HepG2 (cell line): Measurements from ENCODE around the gene ARHGEF3.

Experiments used
- RELA ChIP-seq: sonication (generic); formaldehyde crosslinking; IDR thresholded peaks from 2 replicates; pipeline ENCODE4 v1.4.0; 2020; ENCODE audit warnings: missing genetic modification reagents
- TIGD3 ChIP-seq: sonication (generic); formaldehyde crosslinking; IDR thresholded peaks from 2 replicates; pipeline ENCODE4 v1.5.1; 2020; ENCODE audit warnings: mild to moderate bottlenecking, missing genetic modification reagents, borderline replicate concordance

DNA sequence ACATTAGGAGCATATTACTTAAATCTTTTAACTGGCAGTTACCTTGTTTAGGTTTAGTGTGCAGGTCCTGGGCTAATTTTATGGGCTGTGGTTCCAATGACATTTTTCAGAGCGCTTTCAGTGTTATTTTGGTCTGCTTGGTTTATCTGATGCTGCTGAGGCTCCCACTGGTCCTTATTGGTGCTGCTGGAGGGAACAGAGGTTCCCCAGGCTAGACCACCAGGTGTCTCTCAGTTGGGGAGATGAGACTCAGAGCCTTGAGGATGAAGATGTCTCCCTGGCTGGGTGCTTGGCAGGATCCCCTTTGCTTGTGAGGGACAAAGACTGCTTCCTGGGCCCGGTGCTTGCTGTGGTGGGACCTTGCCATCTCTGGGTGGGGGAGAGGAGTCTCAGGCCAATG lies 90.4 kb downstream of the ARHGEF3 start:
- TF ChIP-seq TIGD3 (CRISPR knock-in tag) (no peak), RELA (no peak)
